Measurements from ENCODE around the gene INSYN1.

Gene INSYN1

GRCh38 chr15:73751899-73752805 lies 999 bp downstream of the INSYN1 start:
- no peak for TF ChIP-seq CTCF (IDR thresholded peaks at IDR 0.05; ENCODE audit: unreplicated experiment in 3 of 3)
- Mint-ChIP-seq H3K27ac (no peak overlapping the region), H3K9me3 (no peaks in the 10 kb centered on the region), H3K36me3 (ENCODE audit: low read depth) (no peaks in the 10 kb centered on the region), H3K4me1 (peaks cover 11% of the 10 kb centered on the region), H3K4me3 (peak overlapping the region; percentile 57 to 68 (median 58)), H3K27me3 (ENCODE audit: low read depth) (peaks cover 50% of the 10 kb centered on the region)

GRCh38 chr15:73751511-73751898 lies 1.6 kb downstream of the INSYN1 start:
- Mint-ChIP-seq H3K36me3 (ENCODE audit: low read depth) (no peaks in the 10 kb centered on the region), H3K4me3 (peak overlapping the region; percentile 84 to 88 (median 86)), H3K27me3 (ENCODE audit: low read depth) (peaks cover 50% of the 10 kb centered on the region), H3K27ac (no peak overlapping the region), H3K9me3 (no peaks in the 10 kb centered on the region), H3K4me1 (peaks cover 18% of the 10 kb centered on the region)
- no peak for TF ChIP-seq CTCF (IDR thresholded peaks at IDR 0.05; ENCODE audit: unreplicated experiment in 3 of 3)

GRCh38 chr15:73750951-73751350 lies 2.2 kb downstream of the INSYN1 start:
- Mint-ChIP-seq H3K4me3 (peak overlapping the region; percentile 84 to 86 (median 86)), H3K9me3 (no peaks in the 10 kb centered on the region)
- no peak for TF ChIP-seq CTCF (IDR thresholded peaks at IDR 0.05; ENCODE audit: unreplicated experiment in 3 of 3)

GRCh38 chr15:73750438-73750837 lies 2.7 kb downstream of the INSYN1 start:
- TF ChIP-seq CTCF (IDR thresholded peaks at IDR 0.05; ENCODE audit: unreplicated experiment in 3 of 3), result no peak
- Mint-ChIP-seq H3K4me1 (peaks cover 26% of the 10 kb centered on the region), H3K27me3 (ENCODE audit: low read depth) (peaks cover 49% of the 10 kb centered on the region), H3K9me3 (no peaks in the 10 kb centered on the region), H3K27ac (peak overlapping the region in 2 of 3 experiments; percentile 30 to 59), H3K36me3 (ENCODE audit: low read depth) (no peaks in the 10 kb centered on the region), H3K4me3 (peak overlapping the region; percentile 76 to 86 (median 84))

More at GRCh38 chr15:73750951-73751350, 2.2 kb downstream of the INSYN1 start:
- no peaks in the 10 kb centered on the region for H3K36me3 Mint-ChIP-seq (ENCODE audit: low read depth)
- no peak overlapping the region for H3K27ac Mint-ChIP-seq
- peaks cover 53% of the 10 kb centered on the region for H3K27me3 Mint-ChIP-seq (ENCODE audit: low read depth)
- H3K4me1 Mint-ChIP-seq, result peaks cover 23% of the 10 kb centered on the region

GRCh38 chr15:73749971-73750370 lies 3.2 kb downstream of the INSYN1 start:
- peak overlapping the region in 1 of 3 experiments; percentile 59 for H3K27ac Mint-ChIP-seq
- peak overlapping the region; percentile 76 to 86 (median 84) for H3K4me3 Mint-ChIP-seq
- no peaks in the 10 kb centered on the region for H3K36me3 Mint-ChIP-seq (ENCODE audit: low read depth)
- TF ChIP-seq CTCF (IDR thresholded peaks at IDR 0.05; ENCODE audit: unreplicated experiment in 3 of 3), result no peak
- peaks cover 52% of the 10 kb centered on the region for H3K27me3 Mint-ChIP-seq (ENCODE audit: low read depth)
- H3K9me3 Mint-ChIP-seq, result no peaks in the 10 kb centered on the region
- peaks cover 30% of the 10 kb centered on the region for H3K4me1 Mint-ChIP-seq

Measured in nephron (organoid).